HEK293T (cell line): ENCODE results near the gene GABBR1.
A peak's percentile ranks its signal among the peaks of the same experiment; 100 is the strongest.

Source experiments
- CTCF ChIA-PET: fragments of 350-600 bp; formaldehyde crosslinking; extraction: SDS; loops from one replicate; lab custom pipeline; 2021; ENCODE audit warnings: antibody characterized with exemption, inconsistent platforms; lab: Yijun Ruan, JAX
- POLR2A ChIA-PET: fragments of 350-600 bp; formaldehyde crosslinking; extraction: SDS; loops from one replicate; lab custom pipeline; 2020; ENCODE audit warnings: antibody characterized with exemption, inconsistent platforms; lab: Yijun Ruan, JAX
- DNase-seq: peaks from one replicate; pipeline ENCODE4 v3.0.0; 2012; ENCODE audit warnings: mixed read lengths; ENCODE audit errors: extremely low spot score
- ARNT ChIP-seq: fragments of 450-650 bp; IDR thresholded peaks from 2 replicates; pipeline ENCODE4 v1.6.1; 2017; ENCODE audit warnings: mild to moderate bottlenecking
- BHLHE40 ChIP-seq: fragments of 450-650 bp; IDR thresholded peaks from 2 replicates; pipeline ENCODE4 v1.6.1; 2016; ENCODE audit warnings: mild to moderate bottlenecking, moderate library complexity, borderline replicate concordance
- CTBP1 ChIP-seq: fragments of 450-650 bp; IDR thresholded peaks from 2 replicates; pipeline ENCODE4 v1.6.1; 2016; ENCODE audit warnings: borderline replicate concordance
- ELF4 ChIP-seq: fragments of 450-650 bp; IDR thresholded peaks from 2 replicates; pipeline ENCODE4 v1.6.1; 2017; ENCODE audit warnings: antibody characterized with exemption
- FOXA1 ChIP-seq: fragments of 450-650 bp; IDR thresholded peaks from 2 replicates; pipeline ENCODE4 v1.6.1; 2016; ENCODE audit warnings: mild to moderate bottlenecking
- FOXK2 ChIP-seq: fragments of 450-650 bp; IDR thresholded peaks from 2 replicates; pipeline ENCODE4 v1.6.1; 2016; ENCODE audit warnings: mild to moderate bottlenecking
- FOXM1 ChIP-seq: fragments of 450-650 bp; IDR thresholded peaks from 2 replicates; pipeline ENCODE4 v1.6.1; 2017; ENCODE audit warnings: mild to moderate bottlenecking, borderline replicate concordance
- HDGF ChIP-seq: fragments of 450-650 bp; IDR thresholded peaks from 2 replicates; pipeline ENCODE4 v1.6.1; 2017; ENCODE audit warnings: antibody characterized with exemption, borderline replicate concordance
- L3MBTL2 ChIP-seq: fragments of 450-650 bp; conservative IDR thresholded peaks from 2 replicates; pipeline ENCODE4 v1.6.1; 2016; ENCODE audit warnings: mild to moderate bottlenecking
- LEF1 ChIP-seq: fragments of 450-650 bp; IDR thresholded peaks from 2 replicates; pipeline ENCODE4 v1.6.1; 2017; ENCODE audit warnings: mild to moderate bottlenecking, borderline replicate concordance
- NFRKB ChIP-seq: fragments of 450-650 bp; IDR thresholded peaks from 2 replicates; pipeline ENCODE4 v1.6.1; 2016; ENCODE audit warnings: mild to moderate bottlenecking, moderate library complexity
- PKNOX1 ChIP-seq: fragments of 450-650 bp; IDR thresholded peaks from 2 replicates; pipeline ENCODE4 v1.6.1; 2016
- SP1 ChIP-seq: fragments of 450-650 bp; IDR thresholded peaks from 2 replicates; pipeline ENCODE4 v1.6.1; 2017
- SUZ12 ChIP-seq: fragments of 450-650 bp; IDR thresholded peaks from 2 replicates; pipeline ENCODE4 v1.6.1; 2016; ENCODE audit warnings: mild to moderate bottlenecking
- TARDBP ChIP-seq: fragments of 450-650 bp; IDR thresholded peaks from 2 replicates; pipeline ENCODE4 v1.6.1; 2016
- ZNF384 ChIP-seq: fragments of 450-650 bp; IDR thresholded peaks from 2 replicates; pipeline ENCODE4 v1.6.1; 2016

GABBR1 gene

GRCh38 chr6:29558439-29559079 is 74.4 kb downstream of the GABBR1 start:
- TF ChIP-seq FOXA1 (no peak), BHLHE40 (no peak), HDGF (no peak), FOXK2 (no peak), LEF1 (no peak), CTBP1 (no peak), ZNF384 (no peak), FOXM1 (no peak), SP1 (no peak)
- ChIA-PET POLR2A (no interaction called here), CTCF (no interaction called here)
- no peak for DNase-seq

GRCh38 chr6:29557320-29557719 is 75.7 kb downstream of the GABBR1 start:
- DNase-seq, result no peak
- no peak for TF ChIP-seq FOXK2
- no peak for TF ChIP-seq SUZ12
- TF ChIP-seq ZNF384, result no peak
- no peak for TF ChIP-seq L3MBTL2
- no peak for TF ChIP-seq TARDBP
- no peak for TF ChIP-seq SP1
- TF ChIP-seq FOXA1, result no peak
- TF ChIP-seq CTBP1, result no peak
- no peak for TF ChIP-seq NFRKB
- no peak for TF ChIP-seq ELF4
- no peak for TF ChIP-seq FOXM1
- TF ChIP-seq ARNT, result no peak
- TF ChIP-seq LEF1, result no peak
- TF ChIP-seq PKNOX1, result no peak
- no peak for TF ChIP-seq BHLHE40
- TF ChIP-seq HDGF, result no peak
- CTCF ChIA-PET, result no interaction called here
- POLR2A ChIA-PET, result no interaction called here

- no peak for DNase-seq
- ChIA-PET POLR2A (interaction anchor here (0.8 kb wide), 1 partner anchor 10 kb away, joined by 3 read pairs; no protein-coding TSS in a partner anchor), CTCF (no interaction called here)
- TF ChIP-seq SP1 (no peak), TARDBP (no peak), BHLHE40 (no peak), HDGF (no peak), FOXK2 (no peak), ELF4 (no peak), L3MBTL2 (no peak), FOXM1 (no peak)
Measured at GRCh38 chr6:29554764-29555163, 78.2 kb downstream of the GABBR1 start.

GRCh38 chr6:29553268-29554057 is 79.5 kb downstream of the GABBR1 start:
- ChIA-PET CTCF (no interaction called here), POLR2A (no interaction called here)
- DNase-seq, result peak; percentile 73
- TF ChIP-seq ARNT (no peak), L3MBTL2 (peak; percentile 72), FOXM1 (no peak), BHLHE40 (no peak), PKNOX1 (no peak), FOXK2 (no peak), SP1 (no peak), FOXA1 (no peak)

GRCh38 chr6:29552512-29553051 is 80.4 kb downstream of the GABBR1 start:
- TF ChIP-seq CTBP1 (no peak), ZNF384 (no peak), SP1 (no peak), NFRKB (no peak), ARNT (no peak), FOXK2 (no peak), TARDBP (no peak), ELF4 (no peak)
- ChIA-PET CTCF (no interaction called here), POLR2A (no interaction called here)
- DNase-seq, result peak; percentile 47

- ChIA-PET CTCF (no interaction called here), POLR2A (no interaction called here)
- no peak for TF ChIP-seq FOXM1
- no peak for TF ChIP-seq BHLHE40
- no peak for TF ChIP-seq ARNT
- no peak for TF ChIP-seq NFRKB
- no peak for DNase-seq
Measured at GRCh38 chr6:29547573-29547972, 85.4 kb downstream of the GABBR1 start.
